Endothelial cell of umbilical vein (primary cell): ENCODE data around the gene MED13.

Source experiments
- CTCF ChIP-seq, 2 donors: IDR thresholded peaks; 1 replicate in 1 of 2; 2 replicates in 1 of 2; pipeline ENCODE4 v1.5.1; 2011; ENCODE audit warnings: low read length in 2 of 2, mild to moderate bottlenecking in 2 of 2, moderate library complexity in 2 of 2, control low read depth in 1 of 2, inconsistent platforms in 1 of 2, low read depth in 1 of 2; ENCODE audit not compliant: insufficient read depth in 1 of 2; ENCODE audit errors: extremely low read depth in 1 of 2
- EZH2 ChIP-seq: IDR thresholded peaks from 2 replicates; pipeline ENCODE4 v1.6.1; 2012; ENCODE audit warnings: borderline replicate concordance, low read depth, mild to moderate bottlenecking, moderate library complexity, low read length, inconsistent platforms; ENCODE audit not compliant: severe bottlenecking
- FOS ChIP-seq: IDR thresholded peaks from 2 replicates; pipeline ENCODE4 v1.6.1; 2011; ENCODE audit warnings: mild to moderate bottlenecking, low read length, moderate library complexity, borderline replicate concordance; ENCODE audit not compliant: insufficient read depth
- GATA2 ChIP-seq: IDR thresholded peaks from 2 replicates; pipeline ENCODE4 v1.7.0; 2011; ENCODE audit warnings: low read depth, mild to moderate bottlenecking, moderate library complexity, mixed read lengths, low read length; ENCODE audit not compliant: insufficient read length, insufficient read depth
- JUN ChIP-seq: IDR thresholded peaks from 2 replicates; pipeline ENCODE4 v1.6.1; 2011; ENCODE audit warnings: borderline replicate concordance, low read depth; ENCODE audit not compliant: insufficient read length, insufficient read depth
- MAX ChIP-seq: IDR thresholded peaks from 2 replicates; pipeline ENCODE4 v1.6.1; 2011; ENCODE audit not compliant: insufficient read depth, insufficient read length
- POLR2A ChIP-seq: IDR thresholded peaks from 2 replicates; pipeline ENCODE4 v1.6.1; 2012; ENCODE audit warnings: low read depth, mild to moderate bottlenecking, control low read depth, low read length
- POLR2AphosphoS5 ChIP-seq: IDR thresholded peaks from 2 replicates; pipeline ENCODE4 v1.6.1; 2012; ENCODE audit warnings: low read depth, mild to moderate bottlenecking, control low read depth, low read length, moderate library complexity; ENCODE audit not compliant: insufficient read depth

- TF ChIP-seq POLR2AphosphoS5 (no peak), CTCF (IDR thresholded peaks at IDR 0.05; ENCODE audit: extremely low read depth in 1 of 2, insufficient read depth in 1 of 2, low read depth in 1 of 2, low read length in 2 of 2) (no peak), GATA2 (no peak), JUN (no peak), EZH2 (no peak), POLR2A (no peak), FOS (no peak), MAX (no peak)
Measured at GRCh38 chr17:61926826-61927207, 138.3 kb downstream of the MED13 start.
